ENCODE measurements around the gene PCGF2.
A peak's percentile ranks its signal among the peaks of the same experiment; 100 is the strongest.

Gene PCGF2

DNA sequence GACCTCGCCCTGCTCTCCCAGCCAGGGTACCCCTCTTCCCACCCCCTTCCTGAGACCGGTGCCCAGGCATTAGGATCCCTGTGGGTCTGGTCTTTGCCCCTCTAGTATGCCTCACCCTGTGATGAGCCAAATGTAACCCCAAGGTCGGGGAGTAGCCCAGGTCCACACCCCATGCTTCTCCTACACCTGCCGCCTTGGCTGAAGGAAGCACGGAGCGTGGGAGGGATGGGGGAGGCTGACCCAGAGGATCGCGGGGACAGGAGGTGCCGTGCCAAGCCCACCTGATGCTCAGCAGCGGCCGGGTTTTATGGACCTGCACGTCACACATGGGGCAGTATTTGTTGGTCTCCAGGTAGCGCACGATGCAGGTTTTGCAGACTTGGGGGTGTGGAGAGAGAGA, 8.8 kb downstream of the PCGF2 start:
- Histone ChIP-seq H3K27me3 (no peaks in the 10 kb centered on the region), H3K4me1 (peaks cover 82% of the 10 kb centered on the region), H4K20me1 (peaks cover 34% of the 10 kb centered on the region), H3K27ac (no peak overlapping the region), H3K36me3 (peaks cover 32% of the 10 kb centered on the region), H3K9me3 (no peaks in the 10 kb centered on the region), H3K9ac (no peak overlapping the region), H3K4me3 (no peak overlapping the region), H3K4me2 (no peak overlapping the region)
- no peak for TF ChIP-seq Cebpa-rat (IDR thresholded peaks at IDR 0.05)

DNA sequence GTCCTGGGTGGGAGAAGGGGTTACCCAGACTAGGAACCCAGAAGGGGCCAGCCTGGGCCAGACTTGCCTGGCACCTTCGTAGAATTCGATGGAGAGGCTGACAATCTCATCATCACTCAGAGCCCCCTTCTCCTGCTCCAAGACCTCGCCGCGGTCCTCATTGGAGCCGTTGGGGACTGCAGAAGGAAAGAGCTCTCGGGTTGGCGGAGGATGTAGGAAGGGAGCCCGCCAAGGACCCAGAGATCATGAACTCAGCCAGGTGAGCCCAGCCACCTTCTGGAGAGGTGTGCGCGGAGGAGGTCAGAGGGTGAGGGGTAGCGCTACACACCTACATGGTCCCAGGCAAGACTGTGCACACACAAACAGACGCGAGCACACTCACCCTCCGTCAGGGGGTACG, 9.4 kb downstream of the PCGF2 start:
- no peak for TF ChIP-seq Cebpa-rat (IDR thresholded peaks at IDR 0.05)
- H3K27me3 ChIP-seq: no peaks in the 10 kb centered on the region
- no peaks in the 10 kb centered on the region for H3K9me3 ChIP-seq
- H3K4me1 ChIP-seq: peaks cover 82% of the 10 kb centered on the region
- H3K27ac ChIP-seq: no peak overlapping the region
- no peak overlapping the region for H3K9ac ChIP-seq
- peaks cover 40% of the 10 kb centered on the region for H4K20me1 ChIP-seq
- H3K4me2 ChIP-seq: peak overlapping the region; percentile 60; the same call in 1 of the 2 replicates
- no peak overlapping the region for H3K4me3 ChIP-seq
- peaks cover 37% of the 10 kb centered on the region for H3K36me3 ChIP-seq

DNA sequence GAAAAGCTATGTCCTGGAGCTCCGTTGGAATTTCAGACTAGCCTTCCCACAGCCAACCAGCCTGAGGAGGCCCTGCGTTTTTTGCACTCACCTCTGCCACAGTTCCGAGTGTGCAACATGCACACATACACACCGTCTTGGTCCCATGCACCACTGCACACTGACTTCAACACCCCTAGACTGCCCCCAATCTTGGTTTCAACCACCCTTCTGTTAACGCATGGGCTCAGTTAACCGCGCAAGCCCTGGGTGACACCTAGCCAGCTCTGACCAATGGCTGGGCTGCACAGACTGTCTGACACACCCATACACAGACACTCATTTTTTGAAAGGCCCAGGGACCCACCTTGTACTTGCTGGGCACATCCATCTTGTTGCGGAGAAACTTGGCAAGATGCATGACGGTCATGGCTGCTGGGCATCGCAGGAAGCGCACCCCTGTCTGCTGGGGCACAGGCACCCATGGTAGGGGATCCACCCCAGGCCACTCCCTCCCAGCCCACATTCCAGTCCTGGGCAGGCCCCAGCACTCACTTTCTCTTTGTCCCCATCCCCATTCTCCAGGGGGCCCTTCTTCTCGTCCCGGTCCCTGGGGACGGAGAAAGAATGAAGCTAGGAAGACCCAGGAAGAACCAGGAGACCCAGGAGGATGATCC, 10.0 kb downstream of the PCGF2 start:
- Histone ChIP-seq H3K4me2 (peak overlapping the region; percentile 60), H3K27ac (no peak overlapping the region), H3K27me3 (no peaks in the 10 kb centered on the region), H4K20me1 (peaks cover 46% of the 10 kb centered on the region), H3K4me1 (peaks cover 82% of the 10 kb centered on the region), H3K9me3 (no peaks in the 10 kb centered on the region), H3K9ac (no peak overlapping the region), H3K4me3 (no peak overlapping the region), H3K36me3 (peaks cover 43% of the 10 kb centered on the region)
- no peak for TF ChIP-seq Cebpa-rat (IDR thresholded peaks at IDR 0.05)

GRCh38 chr17:38735161-38735997, 12.8 kb downstream of the PCGF2 start:
- no peaks in the 10 kb centered on the region for H3K9me3 ChIP-seq
- H3K36me3 ChIP-seq: peaks cover 48% of the 10 kb centered on the region
- H3K27ac ChIP-seq: 0 out of 2 replicates have a peak overlapping the region, but pooled peaks have one; percentile 13
- H3K4me3 ChIP-seq: no peak overlapping the region
- no peaks in the 10 kb centered on the region for H3K27me3 ChIP-seq
- TF ChIP-seq Cebpa-rat (IDR thresholded peaks at IDR 0.05): no peak
- peak overlapping the region; percentile 45 for H3K4me2 ChIP-seq
- peak overlapping the region; percentile 29; the same call in 1 of the 2 replicates for H3K9ac ChIP-seq
- H4K20me1 ChIP-seq: peaks cover 49% of the 10 kb centered on the region
- peaks cover 81% of the 10 kb centered on the region for H3K4me1 ChIP-seq

DNA sequence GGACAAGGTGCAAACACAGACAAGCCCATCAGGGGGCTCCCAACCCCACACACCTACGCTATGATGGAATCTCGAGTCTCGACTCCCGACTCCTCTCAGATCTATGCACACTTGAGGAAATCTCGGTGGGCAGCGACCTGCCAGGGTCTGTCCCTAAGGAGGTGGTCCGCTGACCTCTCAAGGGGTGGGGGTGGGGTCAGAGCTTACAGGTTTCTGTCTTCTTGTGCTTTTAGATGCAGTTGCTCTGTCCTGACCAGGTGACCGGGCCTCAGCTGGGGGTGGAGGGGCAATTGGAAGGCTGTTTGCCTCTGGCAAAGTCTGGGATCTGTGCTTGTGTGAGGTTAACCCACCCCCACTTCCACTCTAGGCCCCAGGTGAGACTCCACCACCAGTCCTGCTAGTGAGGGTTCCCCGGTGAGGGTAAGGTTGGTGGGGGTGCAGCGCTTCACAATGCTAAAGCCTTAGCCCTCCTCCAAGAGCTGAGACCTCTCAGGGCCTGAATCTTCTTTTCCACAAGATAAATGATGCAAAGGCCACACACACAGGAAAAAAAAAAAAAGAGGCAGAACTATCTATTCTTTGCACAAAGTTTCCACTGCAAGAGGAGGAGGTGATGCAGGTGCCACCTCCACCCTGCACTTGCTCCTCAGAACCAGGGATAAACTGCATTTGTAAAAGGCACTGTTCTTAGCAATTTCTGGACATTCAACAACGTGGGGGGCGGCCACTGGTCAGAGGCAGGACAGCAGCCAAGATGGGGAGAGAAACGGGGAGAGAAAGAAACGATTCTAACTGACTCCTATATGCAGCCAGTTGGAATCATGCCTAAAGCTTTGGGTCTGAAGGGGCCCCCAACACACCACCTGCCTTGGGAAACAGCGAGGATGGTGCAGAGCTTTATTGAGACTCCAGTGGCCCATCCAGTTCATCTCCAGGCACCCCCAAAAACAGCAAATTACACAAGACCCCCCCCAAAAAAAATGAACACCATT, 13.9 kb downstream of the PCGF2 start:
- Histone ChIP-seq H3K27ac (no peak overlapping the region), H3K27me3 (no peaks in the 10 kb centered on the region), H4K20me1 (peaks cover 49% of the 10 kb centered on the region), H3K4me2 (peak overlapping the region; percentile 42), H3K36me3 (peaks cover 42% of the 10 kb centered on the region), H3K9me3 (no peaks in the 10 kb centered on the region), H3K4me1 (peaks cover 79% of the 10 kb centered on the region), H3K9ac (no peak overlapping the region), H3K4me3 (no peak overlapping the region)
- no peak for TF ChIP-seq Cebpa-rat (IDR thresholded peaks at IDR 0.05)

GRCh38 chr17:38733282-38733981, 14.7 kb downstream of the PCGF2 start:
- H3K9ac ChIP-seq: 0 out of 2 replicates have a peak overlapping the region, but pooled peaks have one; percentile 22

GRCh38 chr17:38732376-38733281, 15.5 kb downstream of the PCGF2 start:
- no peak for TF ChIP-seq Cebpa-rat (IDR thresholded peaks at IDR 0.05)
- Histone ChIP-seq H3K4me3 (no peak overlapping the region), H4K20me1 (peaks cover 49% of the 10 kb centered on the region), H3K27ac (peak overlapping the region; percentile 82; the same call in 1 of the 2 replicates), H3K9me3 (no peaks in the 10 kb centered on the region), H3K4me2 (peak overlapping the region; percentile 94), H3K36me3 (peaks cover 29% of the 10 kb centered on the region), H3K9ac (peak overlapping the region; percentile 76), H3K27me3 (no peaks in the 10 kb centered on the region), H3K4me1 (peaks cover 83% of the 10 kb centered on the region)

More at GRCh38 chr17:38733282-38733981, 14.7 kb downstream of the PCGF2 start:
- Histone ChIP-seq H3K36me3 (peaks cover 33% of the 10 kb centered on the region), H3K4me3 (no peak overlapping the region), H3K9me3 (no peaks in the 10 kb centered on the region), H3K4me1 (peaks cover 83% of the 10 kb centered on the region), H3K27ac (0 out of 2 replicates have a peak overlapping the region, but pooled peaks have one; percentile 8), H3K4me2 (peak overlapping the region; percentile 42), H3K27me3 (no peaks in the 10 kb centered on the region), H4K20me1 (peaks cover 49% of the 10 kb centered on the region)
- no peak for TF ChIP-seq Cebpa-rat (IDR thresholded peaks at IDR 0.05)

Data from BLaER1 (cell line).